ENCODE data around the gene CDC40. TPM values are rescaled to one million over a fixed set of nuclear protein-coding genes. Genes with fewer than 3 reads are reported as not detected.
"Not testable (repeated sequence)": the region's sequence is repeated elsewhere in the genome, so short reads cannot be mapped to it uniquely, and the experiment has no call there.

Gene CDC40
- total RNA-seq, 1 donor from 2014 or later: 21.5 TPM

- Mint-ChIP-seq H3K4me3 (ENCODE audit: low read depth) (no peak overlapping the region), H3K27ac (no peak overlapping the region), H3K4me1 (ENCODE audit: low read depth) (peaks cover 3% of the 10 kb centered on the region), H3K9me3 (ENCODE audit: low read depth) (peaks cover 5% of the 10 kb centered on the region), H3K36me3 (ENCODE audit: insufficient read depth) (peaks cover 5% of the 10 kb centered on the region), H3K27me3 (no peaks in the 10 kb centered on the region)
- DNase-seq (ENCODE audit: low spot score, unreplicated experiment): no peak
- TF ChIP-seq CTCF (IDR thresholded peaks at IDR 0.05; ENCODE audit: unreplicated experiment): no peak
Measured at GRCh38 chr6:110270165-110270564, 89.9 kb downstream of the CDC40 start.

GRCh38 chr6:110271732-110272022, 91.5 kb downstream of the CDC40 start:
- Mint-ChIP-seq H3K27me3 (no peaks in the 10 kb centered on the region), H3K4me1 (ENCODE audit: low read depth) (peaks cover 5% of the 10 kb centered on the region)

GRCh38 chr6:110272781-110273180, 92.6 kb downstream of the CDC40 start:
- not testable (repeated sequence) for H3K36me3 Mint-ChIP-seq (ENCODE audit: insufficient read depth); H3K4me1 Mint-ChIP-seq (ENCODE audit: low read depth); DNase-seq (ENCODE audit: low spot score, unreplicated experiment); H3K27me3 Mint-ChIP-seq; H3K27ac Mint-ChIP-seq; H3K9me3 Mint-ChIP-seq (ENCODE audit: low read depth); H3K4me3 Mint-ChIP-seq (ENCODE audit: low read depth)

More at GRCh38 chr6:110271732-110272022, 91.5 kb downstream of the CDC40 start:
- H3K4me3 Mint-ChIP-seq (ENCODE audit: low read depth): no peak overlapping the region
- H3K9me3 Mint-ChIP-seq (ENCODE audit: low read depth): peaks cover 7% of the 10 kb centered on the region
- peaks cover 8% of the 10 kb centered on the region for H3K36me3 Mint-ChIP-seq (ENCODE audit: insufficient read depth)
- no peak overlapping the region for H3K27ac Mint-ChIP-seq
- no peak for TF ChIP-seq CTCF (IDR thresholded peaks at IDR 0.05; ENCODE audit: unreplicated experiment)
- no peak for DNase-seq (ENCODE audit: low spot score, unreplicated experiment)

- H3K9me3 Mint-ChIP-seq (ENCODE audit: low read depth): peaks cover 10% of the 10 kb centered on the region
- H3K27me3 Mint-ChIP-seq: no peaks in the 10 kb centered on the region
- no peak overlapping the region for H3K27ac Mint-ChIP-seq
- H3K4me1 Mint-ChIP-seq (ENCODE audit: low read depth): peaks cover 9% of the 10 kb centered on the region
- peaks cover 9% of the 10 kb centered on the region for H3K36me3 Mint-ChIP-seq (ENCODE audit: insufficient read depth)
- no peak for TF ChIP-seq CTCF (IDR thresholded peaks at IDR 0.05; ENCODE audit: unreplicated experiment)
- H3K4me3 Mint-ChIP-seq (ENCODE audit: low read depth): no peak overlapping the region
- no peak for DNase-seq (ENCODE audit: low spot score, unreplicated experiment)
Measured at GRCh38 chr6:110277100-110277665, 97.0 kb downstream of the CDC40 start.

Other genes with a start within 250 kb of the CDC40 start
- gene GPR6, start 202.1 kb upstream of the CDC40 start, total RNA-seq: not detected in 2 replicates
- 45.6 and 46.4 TPM in 2 replicates for gene WASF1, start 757 bp upstream of the CDC40 start, total RNA-seq
- gene METTL24, start 177.9 kb downstream of the CDC40 start, total RNA-seq: 10.0 and 14.8 TPM in 2 replicates
- gene DDO, start 235.1 kb downstream of the CDC40 start, total RNA-seq: not detected in 2 replicates